Progenitor cell of endocrine pancreas (in vitro differentiated cells): ENCODE measurements around the gene LAMA1. TPM values are rescaled to one million over a fixed set of nuclear protein-coding genes. Genes with fewer than 3 reads are reported as not detected.

Source experiments
- DNase-seq: peaks from one replicate; pipeline ENCODE4 v3.0.0; 2021; ENCODE audit warnings: low spot score; ENCODE audit not compliant: unreplicated experiment
- H3K27ac Mint-ChIP-seq: 2 replicates; pipeline ENCODE4 v1.8.0; 2021; ENCODE audit warnings: mild to moderate bottlenecking, moderate library complexity, mixed read lengths
- H3K27me3 Mint-ChIP-seq: 2 replicates; pipeline ENCODE4 v1.8.0; 2021; ENCODE audit warnings: mixed read lengths
- H3K36me3 Mint-ChIP-seq: 2 replicates; pipeline ENCODE4 v1.8.0; 2022; ENCODE audit warnings: mixed read lengths; ENCODE audit not compliant: insufficient read depth
- H3K4me1 Mint-ChIP-seq: 2 replicates; pipeline ENCODE4 v1.8.0; 2021; ENCODE audit warnings: low read depth, mixed read lengths
- H3K4me3 Mint-ChIP-seq: 2 replicates; pipeline ENCODE4 v1.8.0; 2021; ENCODE audit warnings: low read depth, mild to moderate bottlenecking, moderate library complexity, mixed read lengths
- H3K9me3 Mint-ChIP-seq: 2 replicates; pipeline ENCODE4 v1.8.0; 2021; ENCODE audit warnings: low read depth, mixed read lengths
- CTCF ChIP-seq: fragments of 200-600 bp; sonication (generic); IDR thresholded peaks from one replicate; pipeline ENCODE4 v1.5.0; 2021; ENCODE audit warnings: antibody characterized with exemption, mild to moderate bottlenecking; ENCODE audit not compliant: unreplicated experiment
- total RNA-seq: library from RNA; stranded (reverse); gene quantifications from 2 replicates; pipeline ENCODE4 v1.2.1, GENCODE V29; 2021

The LAMA1 gene
- total RNA-seq, 1 donor from 2014 or later, result 257 TPM

- Mint-ChIP-seq H3K27ac (no peak overlapping the region), H3K36me3 (peaks cover 1% of the 10 kb centered on the region), H3K27me3 (peaks cover 6% of the 10 kb centered on the region), H3K4me1 (peaks cover 9% of the 10 kb centered on the region), H3K9me3 (no peaks in the 10 kb centered on the region), H3K4me3 (no peak overlapping the region)
- TF ChIP-seq CTCF, result no peak
- DNase-seq, result no peak
Observed at GRCh38 chr18:7122376-7122775, 4.8 kb upstream of the LAMA1 start.

GRCh38 chr18:7116792-7117389 is 706 bp downstream of the LAMA1 start:
- no peaks in the 10 kb centered on the region for H3K9me3 Mint-ChIP-seq
- peak; percentile 8 for TF ChIP-seq CTCF
- DNase-seq, result peak; percentile 43
- peaks cover 5% of the 10 kb centered on the region for H3K36me3 Mint-ChIP-seq
- H3K27me3 Mint-ChIP-seq, result no peaks in the 10 kb centered on the region
- H3K4me3 Mint-ChIP-seq, result peak overlapping the region; percentile 87
- H3K4me1 Mint-ChIP-seq, result peaks cover 31% of the 10 kb centered on the region
- H3K27ac Mint-ChIP-seq, result peak overlapping the region; percentile 94

GRCh38 chr18:7116001-7116730 is 1.4 kb downstream of the LAMA1 start:
- no peaks in the 10 kb centered on the region for H3K9me3 Mint-ChIP-seq
- peaks cover 36% of the 10 kb centered on the region for H3K4me1 Mint-ChIP-seq
- no peak for DNase-seq
- no peaks in the 10 kb centered on the region for H3K27me3 Mint-ChIP-seq
- peaks cover 5% of the 10 kb centered on the region for H3K36me3 Mint-ChIP-seq
- H3K27ac Mint-ChIP-seq, result peak overlapping the region; percentile 94
- H3K4me3 Mint-ChIP-seq, result peak overlapping the region; percentile 87
- no peak for TF ChIP-seq CTCF

- Mint-ChIP-seq H3K27me3 (no peaks in the 10 kb centered on the region), H3K36me3 (peaks cover 11% of the 10 kb centered on the region), H3K4me3 (peak overlapping the region; percentile 50), H3K4me1 (peaks cover 49% of the 10 kb centered on the region), H3K27ac (peak overlapping the region; percentile 89), H3K9me3 (no peaks in the 10 kb centered on the region)
- no peak for DNase-seq
- no peak for TF ChIP-seq CTCF
Observed at GRCh38 chr18:7112936-7113335, 4.7 kb downstream of the LAMA1 start.

- peaks cover 50% of the 10 kb centered on the region for H3K4me1 Mint-ChIP-seq
- H3K27me3 Mint-ChIP-seq, result no peaks in the 10 kb centered on the region
- H3K4me3 Mint-ChIP-seq, result peak overlapping the region; percentile 10
- TF ChIP-seq CTCF, result no peak
- H3K36me3 Mint-ChIP-seq, result peaks cover 16% of the 10 kb centered on the region
- no peak for DNase-seq
- no peaks in the 10 kb centered on the region for H3K9me3 Mint-ChIP-seq
- H3K27ac Mint-ChIP-seq, result peak overlapping the region; percentile 43
Observed at GRCh38 chr18:7111134-7111533, 6.5 kb downstream of the LAMA1 start.
